Osteoblast (primary cell): ENCODE data around the gene DGKI. TPM values are rescaled to one million over a fixed set of nuclear protein-coding genes. Genes with fewer than 3 reads are reported as not detected.

ENCODE experiments used
- DNase-seq: peaks from one replicate; pipeline ENCODE4 v3.0.0; 2011; ENCODE audit warnings: low spot score, mixed read lengths; ENCODE audit not compliant: insufficient read length; ENCODE audit errors: missing footprints
- H2AFZ ChIP-seq: 2 replicates; pipeline ENCODE4 v1.6.0; 2011; ENCODE audit warnings: mild to moderate bottlenecking, low read length
- H3K27ac ChIP-seq: 2 replicates; pipeline ENCODE4 v1.5.1; 2011; ENCODE audit warnings: mild to moderate bottlenecking, low read depth, low read length, moderate library complexity
- H3K27me3 ChIP-seq: 2 replicates; pipeline ENCODE4 v1.6.0; 2012; ENCODE audit warnings: mild to moderate bottlenecking, control low read depth, inconsistent platforms, low read length, moderate library complexity; ENCODE audit not compliant: insufficient read depth
- H3K36me3 ChIP-seq: 2 replicates; pipeline ENCODE4 v1.5.1; 2011; ENCODE audit warnings: mild to moderate bottlenecking, low read length, control low read depth, moderate library complexity; ENCODE audit not compliant: insufficient read depth
- H3K4me1 ChIP-seq: 2 replicates; pipeline ENCODE4 v1.5.1; 2011; ENCODE audit warnings: mild to moderate bottlenecking, low read length, control low read depth, moderate library complexity; ENCODE audit not compliant: insufficient read depth
- H3K4me2 ChIP-seq: 2 replicates; pipeline ENCODE4 v1.6.0; 2011; ENCODE audit warnings: mild to moderate bottlenecking, low read length; ENCODE audit not compliant: insufficient read depth
- H3K4me3 ChIP-seq: fragments of 200-600 bp; sonication (generic); 3 replicates; pipeline ENCODE4 v1.5.1; 2012; ENCODE audit warnings: mild to moderate bottlenecking, low read length, inconsistent platforms; ENCODE audit not compliant: insufficient read depth
- H3K79me2 ChIP-seq: 2 replicates; pipeline ENCODE4 v1.6.0; 2012; ENCODE audit warnings: mild to moderate bottlenecking, low read length, control low read depth, inconsistent platforms; ENCODE audit not compliant: insufficient read depth
- H3K9me3 ChIP-seq: 2 replicates; pipeline ENCODE4 v1.5.1; 2011; ENCODE audit warnings: low read depth, low read length, control low read depth
- H4K20me1 ChIP-seq: 2 replicates; pipeline ENCODE4 v1.6.0; 2012; ENCODE audit warnings: mild to moderate bottlenecking, low read length, control low read depth; ENCODE audit not compliant: insufficient read depth
- CTCF ChIP-seq: IDR thresholded peaks from 2 replicates; pipeline ENCODE4 v1.5.1; 2011; ENCODE audit warnings: mild to moderate bottlenecking, low read depth, low read length, moderate library complexity; ENCODE audit errors: extremely low read depth
- total RNA-seq: library from RNA; depleted of rRNA; stranded (reverse); fragments of >200 nt; gene quantifications from 2 replicates; pipeline ENCODE4 v1.2.3, GENCODE V29; 2012

The DGKI gene
- total RNA-seq, 1 donor, result 19.2 TPM

- no peaks in the 10 kb centered on the region for H4K20me1 ChIP-seq
- DNase-seq, result no peak
- peaks cover 74% of the 10 kb centered on the region for H3K36me3 ChIP-seq
- no peak for TF ChIP-seq CTCF
- H3K4me3 ChIP-seq, result no peak overlapping the region
- H3K27ac ChIP-seq, result peak overlapping the region; percentile 99
- H3K79me2 ChIP-seq, result peaks cover 8% of the 10 kb centered on the region
- H3K4me1 ChIP-seq, result peaks cover 80% of the 10 kb centered on the region
- no peak overlapping the region for H2AFZ ChIP-seq
- no peaks in the 10 kb centered on the region for H3K9me3 ChIP-seq
- H3K27me3 ChIP-seq, result no peaks in the 10 kb centered on the region
- H3K4me2 ChIP-seq, result no peak overlapping the region
These were observed 35.0 kb upstream of the DGKI start for GRCh38 chr7:137881607-137882260.

GRCh38 chr7:137880432-137880831 is 33.7 kb upstream of the DGKI start:
- Histone ChIP-seq H3K4me1 (peaks cover 82% of the 10 kb centered on the region), H3K27me3 (no peaks in the 10 kb centered on the region), H3K9me3 (no peaks in the 10 kb centered on the region), H2AFZ (no peak overlapping the region), H3K27ac (peak overlapping the region; percentile 99), H3K36me3 (peaks cover 77% of the 10 kb centered on the region), H3K4me3 (no peak overlapping the region), H3K79me2 (peaks cover 4% of the 10 kb centered on the region), H3K4me2 (peak overlapping the region; percentile 67), H4K20me1 (no peaks in the 10 kb centered on the region)
- peak; percentile 85 for DNase-seq
- no peak for TF ChIP-seq CTCF

- Histone ChIP-seq H3K4me1 (peaks cover 90% of the 10 kb centered on the region), H3K27ac (peak overlapping the region; percentile 99), H3K4me2 (peak overlapping the region; percentile 67), H3K9me3 (no peaks in the 10 kb centered on the region), H3K27me3 (no peaks in the 10 kb centered on the region), H3K79me2 (peaks cover 4% of the 10 kb centered on the region), H4K20me1 (no peaks in the 10 kb centered on the region), H3K4me3 (no peak overlapping the region), H2AFZ (no peak overlapping the region), H3K36me3 (peaks cover 72% of the 10 kb centered on the region)
- TF ChIP-seq CTCF, result no peak
- DNase-seq, result no peak
These were observed 32.8 kb upstream of the DGKI start for GRCh38 chr7:137879357-137880158.

- peak overlapping the region; percentile 6 for H3K4me2 ChIP-seq
These were observed 31.7 kb upstream of the DGKI start for GRCh38 chr7:137878333-137878961.

More at GRCh38 chr7:137878333-137878961, 31.7 kb upstream of the DGKI start:
- Histone ChIP-seq H3K79me2 (peaks cover 4% of the 10 kb centered on the region), H2AFZ (no peak overlapping the region), H4K20me1 (no peaks in the 10 kb centered on the region), H3K36me3 (peaks cover 67% of the 10 kb centered on the region), H3K4me1 (peaks cover 96% of the 10 kb centered on the region), H3K4me3 (no peak overlapping the region), H3K27me3 (no peaks in the 10 kb centered on the region), H3K9me3 (no peaks in the 10 kb centered on the region), H3K27ac (peak overlapping the region; percentile 99)
- no peak for DNase-seq
- no peak for TF ChIP-seq CTCF
